ENCODE data around the gene PAN3.
"Not testable (repeated sequence)": the region's sequence is repeated elsewhere in the genome, so short reads cannot be mapped to it uniquely, and the experiment has no call there.

The PAN3 gene

GRCh38 chr13:28138012-28138755 is at the start of gene PAN3:
Gene PAN3, plus strand, starts transcription at chr13:28138545. Its CDS starts 113 bp downstream, at chr13:28138658.
- DNase-seq (ENCODE audit: low read depth): peak; percentile 78

GRCh38 chr13:28089065-28089464 is 49.3 kb upstream of the PAN3 start:
- DNase-seq (ENCODE audit: low read depth): no peak

- DNase-seq (ENCODE audit: low read depth): no peak
Observed at GRCh38 chr13:28092431-28092830, 45.9 kb upstream of the PAN3 start.

- DNase-seq (ENCODE audit: low read depth): no peak
Observed at GRCh38 chr13:28093881-28094280, 44.5 kb upstream of the PAN3 start.

- DNase-seq (ENCODE audit: low read depth): no peak
Observed at GRCh38 chr13:28094306-28094705, 44.0 kb upstream of the PAN3 start.

GRCh38 chr13:28097503-28097902 is 40.8 kb upstream of the PAN3 start:
- no peak for DNase-seq (ENCODE audit: low read depth)

GRCh38 chr13:28099396-28100149 is 38.8 kb upstream of the PAN3 start:
- no peak for DNase-seq (ENCODE audit: low read depth)

GRCh38 chr13:28100150-28101121 is 37.9 kb upstream of the PAN3 start, which contains the start of gene FLT3:
Gene FLT3, minus strand, starts transcription at chr13:28100576. Its CDS starts 66 bp downstream, at chr13:28100510.
- peak; percentile 2 for DNase-seq (ENCODE audit: low read depth)

GRCh38 chr13:28101886-28102285 is 36.5 kb upstream of the PAN3 start:
- not testable (repeated sequence) for DNase-seq (ENCODE audit: low read depth)

GRCh38 chr13:28106976-28107375 is 31.4 kb upstream of the PAN3 start:
- DNase-seq (ENCODE audit: low read depth): no peak

- DNase-seq (ENCODE audit: low read depth): no peak
Observed at GRCh38 chr13:28110414-28110813, 27.9 kb upstream of the PAN3 start.

GRCh38 chr13:28116736-28117135 is 21.6 kb upstream of the PAN3 start:
- no peak for DNase-seq (ENCODE audit: low read depth)

GRCh38 chr13:28117689-28118377 is 20.5 kb upstream of the PAN3 start:
- no peak for DNase-seq (ENCODE audit: low read depth)

GRCh38 chr13:28120317-28120716 is 18.0 kb upstream of the PAN3 start:
- DNase-seq (ENCODE audit: low read depth): no peak

- no peak for DNase-seq (ENCODE audit: low read depth)
Observed at GRCh38 chr13:28121224-28121623, 17.1 kb upstream of the PAN3 start.

- DNase-seq (ENCODE audit: low read depth): no peak
Observed at GRCh38 chr13:28128030-28128429, 10.3 kb upstream of the PAN3 start.

GRCh38 chr13:28128926-28129325 is 9.4 kb upstream of the PAN3 start:
- DNase-seq (ENCODE audit: low read depth): no peak

- DNase-seq (ENCODE audit: low read depth): no peak
Observed at GRCh38 chr13:28129911-28130693, 8.2 kb upstream of the PAN3 start.

GRCh38 chr13:28131646-28132045 is 6.7 kb upstream of the PAN3 start:
- no peak for DNase-seq (ENCODE audit: low read depth)

- no peak for DNase-seq (ENCODE audit: low read depth)
Observed at GRCh38 chr13:28136916-28137315, 1.4 kb upstream of the PAN3 start.

GRCh38 chr13:28137596-28137995 is 749 bp upstream of the PAN3 start:
- DNase-seq (ENCODE audit: low read depth): no peak

Data from GM04504 (cell line).